ENCODE data around the gene KIF14.
"Not testable (repeated sequence)": the region's sequence is repeated elsewhere in the genome, so short reads cannot be mapped to it uniquely, and the experiment has no call there.

KIF14 gene

GRCh38 chr1:200561856-200562214 is 58.7 kb downstream of the KIF14 start:
- TF ChIP-seq CTCF (IDR thresholded peaks at IDR 0.05; ENCODE audit: low read depth, low read length): no peak
- no peak overlapping the region for H3K4me3 ChIP-seq (replicated peaks in 1 of 2; ENCODE audit: low read depth in 2 of 2, low read length in 2 of 2)
- DNase-seq (ENCODE audit: low read depth in 2 of 2): no peak

GRCh38 chr1:200558866-200559459 is 61.6 kb downstream of the KIF14 start:
- TF ChIP-seq CTCF (IDR thresholded peaks at IDR 0.05; ENCODE audit: low read depth, low read length): peak; percentile 63
- no peak overlapping the region for H3K4me3 ChIP-seq (replicated peaks in 1 of 2; ENCODE audit: low read depth in 2 of 2, low read length in 2 of 2)
- DNase-seq (ENCODE audit: low read depth in 2 of 2): peak; percentile 72 to 86

GRCh38 chr1:200556002-200556401 is 64.5 kb downstream of the KIF14 start:
- TF ChIP-seq CTCF (IDR thresholded peaks at IDR 0.05; ENCODE audit: low read depth, low read length): no peak
- no peak overlapping the region for H3K4me3 ChIP-seq (replicated peaks in 1 of 2; ENCODE audit: low read depth in 2 of 2, low read length in 2 of 2)
- peak in 1 of 2 donors; percentile 16 for DNase-seq (ENCODE audit: low read depth in 2 of 2)

- DNase-seq (ENCODE audit: low read depth in 2 of 2); H3K4me3 ChIP-seq (replicated peaks in 1 of 2; ENCODE audit: low read depth in 2 of 2, low read length in 2 of 2): not testable (repeated sequence)
These were observed 67.8 kb downstream of the KIF14 start for GRCh38 chr1:200552737-200553136.

GRCh38 chr1:200550367-200550766 is 70.2 kb downstream of the KIF14 start:
- peak in 1 of 2 donors; percentile 41 for DNase-seq (ENCODE audit: low read depth in 2 of 2)
- no peak for TF ChIP-seq CTCF (IDR thresholded peaks at IDR 0.05; ENCODE audit: low read depth, low read length)
- H3K4me3 ChIP-seq (replicated peaks in 1 of 2; ENCODE audit: low read depth in 2 of 2, low read length in 2 of 2): no peak overlapping the region

GRCh38 chr1:200547386-200547785 is 73.2 kb downstream of the KIF14 start:
- no peak for DNase-seq (ENCODE audit: low read depth in 2 of 2)
- TF ChIP-seq CTCF (IDR thresholded peaks at IDR 0.05; ENCODE audit: low read depth, low read length): no peak
- H3K4me3 ChIP-seq (replicated peaks in 1 of 2; ENCODE audit: low read depth in 2 of 2, low read length in 2 of 2): no peak overlapping the region

- no peak for DNase-seq (ENCODE audit: low read depth in 2 of 2)
- no peak for TF ChIP-seq CTCF (IDR thresholded peaks at IDR 0.05; ENCODE audit: low read depth, low read length)
- H3K4me3 ChIP-seq (replicated peaks in 1 of 2; ENCODE audit: low read depth in 2 of 2, low read length in 2 of 2): no peak overlapping the region
These were observed 74.0 kb downstream of the KIF14 start for GRCh38 chr1:200546577-200546976.
